MM.1S (cell line): ENCODE measurements around the gene METTL2B.
"Not testable (repeated sequence)": the region's sequence is repeated elsewhere in the genome, so short reads cannot be mapped to it uniquely, and the experiment has no call there.

Source experiments
- DNase-seq: peaks from one replicate; pipeline ENCODE4 v3.0.0-alpha.2; 2015
- H2AFZ ChIP-seq: fragments of 300-600 bp; sonication (generic); 2 replicates; pipeline ENCODE4 v1.6.0; 2016; ENCODE audit warnings: antibody characterized with exemption, low read length
- H3F3A ChIP-seq: fragments of 300-600 bp; sonication (generic); 2 replicates; pipeline ENCODE4 v1.6.1; 2016; ENCODE audit warnings: mild to moderate bottlenecking, antibody characterized with exemption, low read length, moderate library complexity, mixed read lengths; ENCODE audit not compliant: insufficient read depth
- H3K27ac ChIP-seq: fragments of 300-600 bp; sonication (generic); 2 replicates; pipeline ENCODE4 v1.5.1; 2016; ENCODE audit warnings: mild to moderate bottlenecking, low read length
- H3K27me3 ChIP-seq: fragments of 300-600 bp; sonication (generic); replicated peaks from 2 replicates; pipeline ENCODE4 v1.6.0; 2016; ENCODE audit warnings: low read length; ENCODE audit not compliant: insufficient read depth
- H3K36me3 ChIP-seq: fragments of 300-600 bp; sonication (generic); replicated peaks from 2 replicates; pipeline ENCODE4 v1.6.1; 2016; ENCODE audit warnings: mild to moderate bottlenecking, low read length, mixed read lengths; ENCODE audit not compliant: insufficient read depth
- H3K4me1 ChIP-seq: fragments of 300-600 bp; sonication (generic); 2 replicates; pipeline ENCODE4 v1.6.1; 2016; ENCODE audit warnings: low read length, mixed read lengths
- H3K4me2 ChIP-seq: fragments of 300-600 bp; sonication (generic); 2 replicates; pipeline ENCODE4 v1.6.0; 2016; ENCODE audit warnings: low read depth, low read length
- H3K4me3 ChIP-seq: fragments of 300-600 bp; sonication (generic); 2 replicates; pipeline ENCODE4 v1.5.1; 2016; ENCODE audit warnings: low read length, mixed read lengths
- H3K79me2 ChIP-seq: fragments of 300-600 bp; sonication (generic); 2 replicates; pipeline ENCODE4 v1.6.1; 2016; ENCODE audit warnings: mixed run types, low read length, mixed read lengths
- H3K9ac ChIP-seq: fragments of 300-600 bp; sonication (generic); 2 replicates; pipeline ENCODE4 v1.6.1; 2016; ENCODE audit warnings: low read length, mixed read lengths
- H3K9me2 ChIP-seq: fragments of 300-600 bp; sonication (generic); replicated peaks from 2 replicates; pipeline ENCODE4 v1.6.1; 2016; ENCODE audit warnings: mild to moderate bottlenecking, low read length, mixed read lengths; ENCODE audit not compliant: insufficient read depth
- H3K9me3 ChIP-seq: fragments of 300-600 bp; sonication (generic); replicated peaks from 2 replicates; pipeline ENCODE4 v1.6.1; 2016; ENCODE audit warnings: mild to moderate bottlenecking, low read length, mixed read lengths; ENCODE audit not compliant: insufficient read depth
- H4K20me1 ChIP-seq: fragments of 300-600 bp; sonication (generic); 2 replicates; pipeline ENCODE4 v1.6.1; 2016; ENCODE audit warnings: mild to moderate bottlenecking, low read length, moderate library complexity, mixed read lengths; ENCODE audit not compliant: insufficient read depth
- EZH2phosphoT487 ChIP-seq: fragments of 300-600 bp; sonication (generic); IDR thresholded peaks from 2 replicates; pipeline ENCODE4 v1.6.1; 2018; ENCODE audit warnings: antibody characterized with exemption, low read length

METTL2B gene

GRCh38 chr7:128530121-128530854 lies 53.7 kb downstream of the METTL2B start:
- H3K27ac ChIP-seq, H4K20me1 ChIP-seq, H3K27me3 ChIP-seq, H3K36me3 ChIP-seq, H3K9me3 ChIP-seq, H3K9me2 ChIP-seq: not testable (repeated sequence)
- H3K4me2 ChIP-seq: peak overlapping the region; percentile 43
- H3K9ac ChIP-seq: peak overlapping the region; percentile 88
- 0 out of 2 replicates have a peak overlapping the region, but pooled peaks have one; percentile 24 for H2AFZ ChIP-seq
- peaks cover 42% of the 10 kb centered on the region for H3K79me2 ChIP-seq
- peak overlapping the region; percentile 77 for H3K4me3 ChIP-seq
- DNase-seq: peak; percentile 48
- 0 out of 2 replicates have a peak, but pooled peaks cover 13% of the 10 kb centered on the region for H3K4me1 ChIP-seq
- H3F3A ChIP-seq: peaks cover 11% of the 10 kb centered on the region; the same call in 1 of the 2 replicates

- H3K9me2 ChIP-seq: no peaks in the 10 kb centered on the region
- H3K9ac ChIP-seq: peak overlapping the region; percentile 88
- H3K27ac ChIP-seq: no peak overlapping the region; the same call in 1 of the 2 replicates
- no peak overlapping the region for H3K4me2 ChIP-seq
- no peak overlapping the region for H2AFZ ChIP-seq
- DNase-seq: no peak
- no peak for TF ChIP-seq EZH2phosphoT487
- no peaks in the 10 kb centered on the region for H3K9me3 ChIP-seq
- peaks cover 9% of the 10 kb centered on the region; the same call in 1 of the 2 replicates for H3F3A ChIP-seq
- H3K36me3 ChIP-seq: no peaks in the 10 kb centered on the region
- H3K4me1 ChIP-seq: 0 out of 2 replicates have a peak, but pooled peaks cover 8% of the 10 kb centered on the region
- H3K4me3 ChIP-seq: peak overlapping the region; percentile 77; the same call in 1 of the 2 replicates
- peaks cover 47% of the 10 kb centered on the region for H3K79me2 ChIP-seq
- no peaks in the 10 kb centered on the region for H4K20me1 ChIP-seq
- H3K27me3 ChIP-seq: no peaks in the 10 kb centered on the region
Observed at GRCh38 chr7:128530855-128531104, 54.2 kb downstream of the METTL2B start.

- H3K4me1 ChIP-seq, H3K9me2 ChIP-seq, H3F3A ChIP-seq, H4K20me1 ChIP-seq, H2AFZ ChIP-seq, H3K9me3 ChIP-seq, H3K36me3 ChIP-seq, H3K27me3 ChIP-seq: not testable (repeated sequence)
- H3K27ac ChIP-seq: peak overlapping the region; percentile 80
- H3K4me3 ChIP-seq: peak overlapping the region; percentile 77
- peak; percentile 83 for DNase-seq
- H3K4me2 ChIP-seq: peak overlapping the region; percentile 85; the same call in 1 of the 2 replicates
- peak overlapping the region; percentile 88 for H3K9ac ChIP-seq
- peaks cover 53% of the 10 kb centered on the region for H3K79me2 ChIP-seq
Observed at GRCh38 chr7:128531105-128531954, 54.8 kb downstream of the METTL2B start.

GRCh38 chr7:128531955-128532478 lies 55.5 kb downstream of the METTL2B start:
- Histone ChIP-seq H3F3A (peaks cover 11% of the 10 kb centered on the region; the same call in 1 of the 2 replicates), H3K27ac (peak overlapping the region; percentile 80), H3K9ac (peak overlapping the region; percentile 88), H3K4me2 (peak overlapping the region; percentile 85; the same call in 1 of the 2 replicates), H3K4me3 (peak overlapping the region; percentile 77), H3K79me2 (peaks cover 58% of the 10 kb centered on the region)
- not testable (repeated sequence) for H3K9me2 ChIP-seq, H3K27me3 ChIP-seq, H3K36me3 ChIP-seq, H3K4me1 ChIP-seq, H2AFZ ChIP-seq, H4K20me1 ChIP-seq, H3K9me3 ChIP-seq
- peak; percentile 30 for DNase-seq

- H3K4me1 ChIP-seq, H3K27me3 ChIP-seq, DNase-seq, H3K36me3 ChIP-seq, H4K20me1 ChIP-seq, H3K9me3 ChIP-seq, H3K9me2 ChIP-seq, H2AFZ ChIP-seq: not testable (repeated sequence)
- H3F3A ChIP-seq: peaks cover 11% of the 10 kb centered on the region; the same call in 1 of the 2 replicates
- peak overlapping the region; percentile 77 for H3K4me3 ChIP-seq
- peak overlapping the region; percentile 85 for H3K4me2 ChIP-seq
- peak overlapping the region; percentile 80; the same call in 1 of the 2 replicates for H3K27ac ChIP-seq
- H3K9ac ChIP-seq: peak overlapping the region; percentile 88; the same call in 1 of the 2 replicates
- peaks cover 65% of the 10 kb centered on the region for H3K79me2 ChIP-seq
Observed at GRCh38 chr7:128532956-128533355, 56.4 kb downstream of the METTL2B start.
